HG03520 (cell line): ENCODE measurements around the gene RRM2.

Experiments
- ATAC-seq: cut with Tn5 transposase; IDR thresholded peaks from one replicate; pipeline ENCODE4 v1.9.1; 2021; ENCODE audit warnings: mild to moderate bottlenecking, moderate library complexity; ENCODE audit not compliant: unreplicated experiment

Gene RRM2

GRCh38 chr2:10122500-10123280 is at the start of gene RRM2:
Gene RRM2, plus strand, starts transcription at chr2:10122739. Its CDS starts 60 bp downstream, at chr2:10122799.
- peak; percentile 68 for ATAC-seq

- ATAC-seq: no peak
Measured at GRCh38 chr2:10073706-10074105, 48.8 kb upstream of the RRM2 start.

- no peak for ATAC-seq
Measured at GRCh38 chr2:10075101-10075500, 47.4 kb upstream of the RRM2 start.

- ATAC-seq: no peak
Measured at GRCh38 chr2:10075571-10076209, 46.8 kb upstream of the RRM2 start.

GRCh38 chr2:10076511-10076910 is 46.0 kb upstream of the RRM2 start:
- no peak for ATAC-seq

GRCh38 chr2:10076988-10077527 is 45.5 kb upstream of the RRM2 start:
- ATAC-seq: no peak

- ATAC-seq: no peak
Measured at GRCh38 chr2:10078001-10078400, 44.5 kb upstream of the RRM2 start.

- no peak for ATAC-seq
Measured at GRCh38 chr2:10078704-10079265, 43.8 kb upstream of the RRM2 start.

- no peak for ATAC-seq
Measured at GRCh38 chr2:10079266-10079869, 43.2 kb upstream of the RRM2 start.

- no peak for ATAC-seq
Measured at GRCh38 chr2:10079870-10080535, 42.5 kb upstream of the RRM2 start, which contains the start of gene CYS1. Gene CYS1, minus strand, starts transcription at chr2:10080411. Its CDS starts 188 bp downstream, at chr2:10080223.

- no peak for ATAC-seq
Measured at GRCh38 chr2:10080536-10081304, 41.8 kb upstream of the RRM2 start.

GRCh38 chr2:10083046-10083445 is 39.5 kb upstream of the RRM2 start:
- ATAC-seq: no peak

- ATAC-seq: no peak
Measured at GRCh38 chr2:10083692-10084211, 38.8 kb upstream of the RRM2 start.

- no peak for ATAC-seq
Measured at GRCh38 chr2:10084223-10084865, 38.2 kb upstream of the RRM2 start.

- no peak for ATAC-seq
Measured at GRCh38 chr2:10085043-10085667, 37.4 kb upstream of the RRM2 start.

GRCh38 chr2:10085668-10086059 is 36.9 kb upstream of the RRM2 start:
- ATAC-seq: no peak

GRCh38 chr2:10086950-10087349 is 35.6 kb upstream of the RRM2 start:
- no peak for ATAC-seq

- ATAC-seq: no peak
Measured at GRCh38 chr2:10087360-10087759, 35.2 kb upstream of the RRM2 start.
